ENCODE data around the gene TRIP4.

Gene TRIP4

GRCh38 chr15:64348455-64348854 lies 39.2 kb upstream of the TRIP4 start:
- no peak for TF ChIP-seq CTCF (IDR thresholded peaks at IDR 0.05; ENCODE audit: insufficient read depth, low read depth, low read length, missing control alignments)
- DNase-seq (ENCODE audit: low read depth): no peak
- H3K4me3 ChIP-seq (ENCODE audit: low read length): no peak overlapping the region

- no peak overlapping the region for H3K4me3 ChIP-seq (ENCODE audit: low read length)
- no peak for DNase-seq (ENCODE audit: low read depth)
- no peak for TF ChIP-seq CTCF (IDR thresholded peaks at IDR 0.05; ENCODE audit: insufficient read depth, low read depth, low read length, missing control alignments)
Measured at GRCh38 chr15:64349375-64349774, 38.3 kb upstream of the TRIP4 start.

GRCh38 chr15:64351265-64351664 lies 36.4 kb upstream of the TRIP4 start:
- no peak for TF ChIP-seq CTCF (IDR thresholded peaks at IDR 0.05; ENCODE audit: insufficient read depth, low read depth, low read length, missing control alignments)
- DNase-seq (ENCODE audit: low read depth): no peak
- no peak overlapping the region for H3K4me3 ChIP-seq (ENCODE audit: low read length)

- peak; percentile 58 for DNase-seq (ENCODE audit: low read depth)
- TF ChIP-seq CTCF (IDR thresholded peaks at IDR 0.05; ENCODE audit: insufficient read depth, low read depth, low read length, missing control alignments): no peak
- peak overlapping the region; percentile 95 for H3K4me3 ChIP-seq (ENCODE audit: low read length)
Measured at GRCh38 chr15:64354688-64355344, 32.8 kb upstream of the TRIP4 start.

GRCh38 chr15:64355348-64355943 lies 32.2 kb upstream of the TRIP4 start:
- peak; percentile 21 for DNase-seq (ENCODE audit: low read depth)

GRCh38 chr15:64355944-64356709 lies 31.5 kb upstream of the TRIP4 start, which contains the start of gene CSNK1G1:
TSS of gene CSNK1G1 (minus strand) at chr15:64356173. CDS start at chr15:64300499, 55,674 bp downstream.
- peak; percentile 47 for TF ChIP-seq CTCF (IDR thresholded peaks at IDR 0.05; ENCODE audit: insufficient read depth, low read depth, low read length, missing control alignments)
- H3K4me3 ChIP-seq (ENCODE audit: low read length): peak within 1 kb of the TSS; percentile 95
- DNase-seq (ENCODE audit: low read depth): peak; percentile 97

More at GRCh38 chr15:64355348-64355943, 32.2 kb upstream of the TRIP4 start:
- TF ChIP-seq CTCF (IDR thresholded peaks at IDR 0.05; ENCODE audit: insufficient read depth, low read depth, low read length, missing control alignments): no peak
- peak overlapping the region; percentile 95 for H3K4me3 ChIP-seq (ENCODE audit: low read length)

Measured in epithelial cell of esophagus (primary cell).